Transverse colon (tissue), 4 donors: ENCODE measurements around the gene TTLL12.

ENCODE experiments used
- CTCF ChIP-seq, 5 experiments: fragments of 200-600 bp in 3 of 5; fragments of 450-650 bp in 2 of 5; sonication (generic) in 3 of 5; IDR thresholded peaks; 1 replicate in 2 of 5; 2 replicates in 3 of 5; pipeline ENCODE4 v1.5.1; 2016 to 2017; ENCODE audit warnings: antibody characterized with exemption in 5 of 5, inconsistent platforms in 3 of 5, mild to moderate bottlenecking in 2 of 5, moderate library complexity in 1 of 5
- EP300 ChIP-seq: sonication (generic); formaldehyde crosslinking; IDR thresholded peaks from one replicate; pipeline ENCODE4 v1.6.1; 2017; ENCODE audit warnings: antibody characterized with exemption, low read depth
- POLR2AphosphoS5 ChIP-seq, 3 donors: sonication (generic); formaldehyde crosslinking; IDR thresholded peaks; one replicate each; pipeline ENCODE4 v1.6.1; 2016; ENCODE audit warnings: antibody characterized with exemption in 3 of 3

DNA sequence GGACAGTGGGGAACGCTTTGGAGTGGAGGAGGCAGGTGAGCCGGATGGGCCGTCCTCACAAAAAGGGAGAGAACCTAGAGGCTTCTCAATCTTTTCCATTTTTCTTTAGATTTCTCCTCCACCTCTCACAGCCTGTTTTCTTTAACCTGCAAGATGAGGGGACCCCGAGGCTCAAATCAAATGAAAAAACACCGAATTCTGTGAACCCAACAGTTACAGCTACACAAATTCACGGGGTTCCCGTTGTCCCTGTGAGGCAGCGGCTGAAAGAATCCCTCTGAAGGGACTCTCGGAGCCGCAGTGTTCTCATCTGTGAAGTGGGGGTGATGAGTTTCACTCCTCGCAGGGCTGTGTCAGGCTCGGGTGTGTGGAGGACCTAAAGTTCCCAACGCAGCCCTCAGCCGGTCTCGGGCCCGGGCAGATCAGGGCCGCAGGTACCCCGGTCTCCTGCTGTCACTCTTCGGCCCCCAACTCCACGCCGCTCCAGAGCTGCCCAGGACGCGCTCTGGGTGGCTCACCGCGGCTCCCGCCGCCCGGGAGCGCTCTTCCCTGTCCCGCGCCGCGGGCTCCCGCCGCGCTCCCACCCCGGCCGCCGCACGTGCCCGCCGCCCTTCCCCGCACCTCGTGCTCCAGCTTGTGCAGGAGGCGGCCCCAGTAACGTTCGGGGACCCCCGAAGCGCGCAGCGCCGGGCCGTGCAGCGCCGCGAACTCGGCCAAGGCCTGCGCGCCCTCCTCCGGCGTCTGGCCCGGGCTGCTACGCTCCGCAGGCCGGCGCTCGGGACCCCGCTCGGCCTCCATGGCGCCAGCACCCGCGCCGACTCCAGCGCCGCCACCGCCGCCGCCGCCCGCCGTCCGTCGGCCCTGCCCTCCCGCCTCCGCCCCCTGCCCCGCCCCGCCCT is at the start of gene TTLL12:
- TF ChIP-seq CTCF (IDR thresholded peaks at IDR 0.05) (no peak), EP300 (no peak), POLR2AphosphoS5 (IDR thresholded peaks at IDR 0.05) (peak in 1 of 3 donors; percentile 21)
